HT-29 (cell line): ENCODE measurements around the gene ALG9. TPM values are rescaled to one million over a fixed set of nuclear protein-coding genes. Genes with fewer than 3 reads are reported as not detected.
A peak's percentile ranks its signal among the peaks of the same experiment; 100 is the strongest.
"Not testable (repeated sequence)": the region's sequence is repeated elsewhere in the genome, so short reads cannot be mapped to it uniquely, and the experiment has no call there.

Source experiments
- DNase-seq: peaks from one replicate; pipeline ENCODE4 v3.0.0-alpha.2; 2015; ENCODE audit warnings: low spot score
- total RNA-seq: library from RNA; depleted of rRNA; stranded (reverse); fragments of >200 nt; shearing (Covaris generic); gene quantifications from 2 replicates; pipeline ENCODE4 v1.2.3, GENCODE V29; 2014; rRNA removed

The ALG9 gene
- total RNA-seq: 16.5 and 23.9 TPM in 2 replicates

- peak; percentile 81 for DNase-seq
Observed at GRCh38 chr11:111870886-111871692, at the start of gene ALG9. Gene ALG9 (minus strand): TSS chr11:111871581. CDS start chr11:111871482, 99 bp downstream.

GRCh38 chr11:111920908-111921307, 49.5 kb upstream of the ALG9 start:
- DNase-seq: no peak

- DNase-seq: peak; percentile 98
Observed at GRCh38 chr11:111918390-111919256, 47.2 kb upstream of the ALG9 start, which contains the start of gene C11orf52. Gene C11orf52 (plus strand): TSS chr11:111918913. CDS start chr11:111918973, 60 bp downstream.

GRCh38 chr11:111917788-111918187, 46.4 kb upstream of the ALG9 start:
- DNase-seq: no peak

- DNase-seq: no peak
Observed at GRCh38 chr11:111917312-111917711, 45.9 kb upstream of the ALG9 start.

- no peak for DNase-seq
Observed at GRCh38 chr11:111916768-111917167, 45.4 kb upstream of the ALG9 start.

- DNase-seq: no peak
Observed at GRCh38 chr11:111913997-111914396, 42.6 kb upstream of the ALG9 start.

- no peak for DNase-seq
Observed at GRCh38 chr11:111913031-111913861, 41.9 kb upstream of the ALG9 start.

- DNase-seq: no peak
Observed at GRCh38 chr11:111912535-111912934, 41.2 kb upstream of the ALG9 start, which contains the start of gene HSPB2. Gene HSPB2 (plus strand): TSS chr11:111912734. CDS start chr11:111912830, 96 bp downstream.

GRCh38 chr11:111911563-111912401, 40.4 kb upstream of the ALG9 start, which contains the start of gene CRYAB:
Gene CRYAB (minus strand): TSS chr11:111911770. CDS start chr11:111911724, 46 bp downstream.
- DNase-seq: no peak

- DNase-seq: no peak
Observed at GRCh38 chr11:111910676-111911562, 39.5 kb upstream of the ALG9 start.

- no peak for DNase-seq
Observed at GRCh38 chr11:111909378-111909777, 38.0 kb upstream of the ALG9 start.

GRCh38 chr11:111908639-111909305, 37.4 kb upstream of the ALG9 start:
- DNase-seq: no peak

- no peak for DNase-seq
Observed at GRCh38 chr11:111906680-111907079, 35.3 kb upstream of the ALG9 start.

- DNase-seq: no peak
Observed at GRCh38 chr11:111905411-111905810, 34.0 kb upstream of the ALG9 start.

- no peak for DNase-seq
Observed at GRCh38 chr11:111886844-111887243, 15.5 kb upstream of the ALG9 start.

- no peak for DNase-seq
Observed at GRCh38 chr11:111886032-111886431, 14.7 kb upstream of the ALG9 start.

GRCh38 chr11:111885053-111885452, 13.7 kb upstream of the ALG9 start:
- DNase-seq: not testable (repeated sequence)

- DNase-seq: no peak
Observed at GRCh38 chr11:111882202-111882601, 10.8 kb upstream of the ALG9 start.
